ENCODE data around the gene ZNF581.
A peak's percentile ranks its signal among the peaks of the same experiment; 100 is the strongest.

The ZNF581 gene

GRCh38 chr19:55611300-55611982, 32.0 kb upstream of the ZNF581 start:
- DNase-seq (ENCODE audit: low read depth in 2 of 2) = no peak

GRCh38 chr19:55611983-55612645, 31.3 kb upstream of the ZNF581 start:
- no peak for DNase-seq (ENCODE audit: low read depth in 2 of 2)

- no peak for DNase-seq (ENCODE audit: low read depth in 2 of 2)
These were observed 30.1 kb upstream of the ZNF581 start for GRCh38 chr19:55613396-55613795.

DNA sequence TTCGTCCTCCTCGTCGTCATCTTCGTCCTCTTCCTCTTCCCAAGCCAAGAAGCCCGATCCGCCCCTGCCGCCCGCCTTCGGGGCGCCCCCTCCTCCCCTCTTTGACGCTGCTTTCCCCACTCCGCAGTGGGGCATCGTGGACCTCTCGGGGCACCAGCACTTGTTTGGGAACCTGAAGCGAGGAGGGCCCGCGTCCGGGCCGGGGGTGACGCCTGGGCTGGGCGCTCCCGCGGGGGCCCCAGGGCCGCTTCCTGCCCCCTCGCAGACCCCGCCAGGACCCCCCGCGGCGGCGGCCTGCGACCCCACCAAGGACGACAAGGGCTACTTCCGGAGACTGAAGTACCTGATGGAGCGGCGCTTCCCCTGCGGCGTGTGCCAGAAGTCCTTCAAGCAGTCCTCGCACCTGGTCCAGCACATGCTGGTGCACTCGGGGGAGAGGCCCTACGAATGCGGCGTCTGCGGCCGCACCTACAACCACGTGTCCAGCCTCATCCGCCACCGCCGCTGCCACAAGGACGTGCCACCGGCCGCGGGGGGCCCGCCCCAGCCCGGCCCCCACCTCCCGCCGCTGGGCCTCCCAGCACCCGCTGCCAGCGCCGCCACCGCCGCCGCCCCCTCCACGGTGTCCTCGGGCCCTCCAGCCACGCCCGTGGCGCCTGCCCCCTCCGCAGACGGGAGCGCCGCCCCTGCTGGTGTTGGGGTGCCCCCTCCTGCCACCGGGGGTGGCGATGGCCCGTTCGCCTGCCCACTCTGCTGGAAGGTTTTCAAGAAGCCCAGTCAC, 29.3 kb upstream of the ZNF581 start:
- DNase-seq (ENCODE audit: low read depth in 2 of 2) = no peak

GRCh38 chr19:55614711-55615542, 28.5 kb upstream of the ZNF581 start:
- DNase-seq (ENCODE audit: low read depth in 2 of 2) = no peak

GRCh38 chr19:55615543-55616394, 27.7 kb upstream of the ZNF581 start:
- DNase-seq (ENCODE audit: low read depth in 2 of 2) = no peak

DNA sequence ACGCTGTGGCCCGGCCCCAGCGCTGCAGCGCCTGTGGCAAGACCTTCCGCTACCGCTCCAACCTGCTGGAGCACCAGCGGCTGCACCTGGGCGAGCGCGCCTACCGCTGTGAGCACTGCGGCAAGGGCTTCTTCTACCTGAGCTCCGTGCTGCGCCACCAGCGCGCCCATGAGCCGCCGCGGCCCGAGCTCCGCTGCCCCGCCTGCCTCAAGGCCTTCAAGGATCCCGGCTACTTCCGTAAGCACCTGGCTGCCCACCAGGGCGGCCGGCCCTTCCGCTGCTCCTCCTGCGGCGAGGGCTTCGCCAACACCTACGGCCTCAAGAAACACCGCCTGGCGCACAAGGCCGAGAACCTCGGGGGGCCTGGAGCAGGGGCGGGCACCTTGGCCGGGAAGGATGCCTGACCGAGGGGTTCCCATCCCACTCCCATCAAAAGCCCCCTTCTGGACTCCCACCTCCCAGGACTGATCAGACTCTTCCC, 27.0 kb upstream of the ZNF581 start:
- no peak for DNase-seq (ENCODE audit: low read depth in 2 of 2)

DNA sequence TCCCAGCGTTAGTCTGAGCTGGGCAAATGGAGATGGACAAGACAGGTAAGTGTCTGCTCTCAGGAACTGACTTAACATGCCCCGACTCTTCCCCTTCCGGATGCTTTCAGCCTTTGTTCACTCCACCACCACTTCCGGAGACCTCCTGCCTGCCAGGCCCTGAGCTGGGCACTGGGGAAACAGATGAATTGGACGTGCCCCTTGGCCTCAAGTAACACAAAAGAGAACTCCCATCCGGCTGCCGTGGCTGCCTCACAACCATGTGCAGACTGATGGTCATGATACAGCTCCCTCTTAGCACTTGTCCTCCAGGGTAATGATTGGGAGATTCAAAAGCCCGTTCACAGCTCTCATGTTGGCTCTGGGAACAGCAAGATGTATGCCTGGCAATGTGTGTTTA, 26.0 kb upstream of the ZNF581 start:
- no peak for DNase-seq (ENCODE audit: low read depth in 2 of 2)

- DNase-seq (ENCODE audit: low read depth in 2 of 2) = no peak
These were observed 25.0 kb upstream of the ZNF581 start for GRCh38 chr19:55618426-55618825.

- DNase-seq (ENCODE audit: low read depth in 2 of 2) = no peak
These were observed 24.2 kb upstream of the ZNF581 start for GRCh38 chr19:55619286-55619685.

DNA sequence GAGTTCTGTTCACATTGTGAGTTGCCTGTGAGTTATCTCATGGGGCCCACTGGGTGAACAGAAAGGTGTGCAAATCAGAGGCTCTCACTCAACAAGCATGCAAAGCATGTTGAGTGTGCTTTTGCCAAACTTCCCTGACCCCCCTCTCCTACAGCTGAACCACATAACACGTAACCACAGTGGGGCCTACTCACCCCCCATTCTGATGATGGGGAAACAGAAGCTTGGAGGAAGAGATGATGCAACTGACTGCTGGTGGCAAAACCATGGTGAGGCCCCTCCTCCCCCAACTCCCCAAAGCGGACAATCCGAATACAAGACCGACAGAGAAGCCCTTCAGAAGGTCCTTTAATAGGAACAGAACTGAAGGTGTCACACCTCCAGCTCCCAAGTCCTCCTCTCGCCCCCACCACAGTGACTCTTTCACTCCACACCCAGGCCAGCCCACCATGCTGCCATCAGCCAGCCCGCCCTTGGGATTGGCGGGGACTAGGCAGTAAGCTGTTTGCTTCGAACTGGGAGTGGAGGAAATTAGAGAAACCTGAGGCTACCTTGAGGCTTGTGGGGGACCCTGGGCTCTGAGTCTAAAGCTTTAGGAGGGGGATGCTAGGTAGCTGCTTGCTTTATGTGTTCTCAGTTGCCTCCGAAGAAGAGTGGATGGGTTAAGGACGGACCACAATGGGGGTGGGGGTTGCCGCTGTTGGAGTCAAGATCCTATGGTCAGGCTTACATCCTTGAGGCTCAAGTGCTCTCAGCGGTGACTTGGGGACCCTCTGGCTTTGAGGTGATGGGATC, 22.8 kb upstream of the ZNF581 start:
- no peak for DNase-seq (ENCODE audit: low read depth in 2 of 2)

GRCh38 chr19:55621205-55621672, 22.2 kb upstream of the ZNF581 start:
- no peak for DNase-seq (ENCODE audit: low read depth in 2 of 2)

- DNase-seq (ENCODE audit: low read depth in 2 of 2) = no peak
These were observed 21.7 kb upstream of the ZNF581 start for GRCh38 chr19:55621673-55622231.

DNA sequence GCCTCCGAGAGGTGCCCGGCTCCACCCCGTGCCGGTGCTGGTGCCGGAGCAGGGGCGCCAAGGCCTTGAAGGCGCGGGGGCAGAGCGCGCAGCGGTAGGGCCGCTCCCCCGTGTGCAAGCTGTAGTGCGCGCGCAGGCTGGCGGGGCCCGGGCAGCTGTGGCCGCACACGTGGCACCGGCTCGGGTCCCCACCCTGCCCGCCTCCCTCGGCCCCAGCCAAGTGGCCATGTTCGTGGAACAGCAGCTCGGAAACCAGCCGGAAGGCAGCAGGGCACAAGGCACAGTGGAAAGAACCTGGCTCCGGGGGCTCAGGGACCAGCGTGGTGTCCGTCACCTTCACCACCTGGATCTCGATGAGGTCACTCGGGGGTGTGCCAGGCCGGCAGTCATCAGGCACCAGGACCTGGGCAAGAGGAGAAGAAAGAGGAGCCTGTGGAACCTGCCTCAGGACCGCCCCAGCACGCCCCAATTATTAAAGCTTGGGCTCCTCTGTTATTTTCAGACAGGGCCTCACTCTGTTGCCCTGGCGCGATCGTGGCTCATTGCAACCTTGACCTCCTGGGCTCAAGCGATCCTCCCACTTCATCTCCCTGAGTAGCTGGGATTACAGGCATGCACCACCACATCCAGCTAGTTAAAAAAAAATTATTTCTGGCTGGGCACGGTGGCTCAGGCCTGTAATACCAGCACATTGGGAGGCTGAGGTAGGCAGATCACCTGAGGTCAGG, 21.0 kb upstream of the ZNF581 start:
- DNase-seq (ENCODE audit: low read depth in 2 of 2) = no peak

DNA sequence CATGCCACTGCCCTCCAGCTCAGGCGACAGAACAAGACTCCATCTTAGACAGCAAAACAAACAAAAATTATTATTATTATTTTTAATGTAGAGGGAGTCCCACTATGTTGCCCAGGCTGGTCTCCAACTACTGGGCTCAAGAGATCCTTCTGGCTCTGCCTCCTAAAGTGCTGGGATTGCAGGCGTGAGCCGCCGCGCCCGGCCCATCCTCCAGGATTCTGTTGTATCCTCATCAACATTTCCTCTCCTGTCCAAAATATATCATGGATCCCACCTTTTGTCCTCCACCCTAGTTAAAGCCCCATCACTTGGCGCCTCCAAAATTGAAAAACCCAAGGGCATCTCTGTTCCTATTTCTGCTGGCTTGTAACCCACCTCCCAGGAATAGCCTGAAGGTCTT, 20.3 kb upstream of the ZNF581 start:
- no peak for DNase-seq (ENCODE audit: low read depth in 2 of 2)

DNA sequence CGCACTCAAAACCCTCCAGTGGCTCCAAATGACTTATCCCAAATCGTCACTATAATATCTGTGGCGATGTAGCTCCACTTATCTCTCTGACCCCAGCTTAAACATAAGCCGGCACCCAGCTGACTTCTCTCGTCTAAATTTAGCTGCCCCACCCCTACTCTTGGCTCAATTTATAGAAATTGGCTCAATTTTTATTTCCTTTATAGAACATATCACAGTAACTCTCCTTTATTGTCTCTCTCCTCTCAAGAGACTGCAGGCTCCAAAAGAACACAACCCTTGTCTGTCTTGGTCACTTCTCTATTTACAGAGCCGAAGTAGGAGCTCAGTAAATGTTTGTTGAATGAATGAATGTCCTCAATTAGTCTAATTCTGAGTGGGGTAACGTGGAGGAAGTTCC, 19.9 kb upstream of the ZNF581 start:
- no peak for DNase-seq (ENCODE audit: low read depth in 2 of 2)

GRCh38 chr19:55624109-55625003, 19.1 kb upstream of the ZNF581 start, which contains the start of gene ZNF784:
TSS of gene ZNF784 (minus strand) at chr19:55624566. CDS start at chr19:55624561, 5 bp downstream.
- peak; percentile 86 to 92 for DNase-seq (ENCODE audit: low read depth in 2 of 2)

DNA sequence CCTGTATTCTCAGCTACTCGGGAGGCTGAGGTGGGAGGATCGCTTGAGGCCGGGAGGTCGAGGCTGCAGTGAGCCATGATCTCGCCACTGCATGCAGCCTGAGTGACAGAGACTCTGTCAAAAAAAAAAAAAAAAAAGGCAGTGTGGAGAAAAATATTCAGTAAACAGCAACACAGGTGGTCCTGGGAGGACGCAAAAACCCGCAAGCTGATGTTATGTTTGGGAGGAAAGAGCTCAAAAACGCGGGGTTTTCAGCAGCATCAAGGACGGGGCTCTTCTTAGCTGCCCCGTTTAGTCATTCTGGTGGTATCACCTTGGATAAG, 18.5 kb upstream of the ZNF581 start:
- DNase-seq (ENCODE audit: low read depth in 2 of 2) = no peak
